ENCODE results near the gene ZIC2. TPM values are rescaled to one million over a fixed set of nuclear protein-coding genes. Genes with fewer than 3 reads are reported as not detected.
"Not testable (repeated sequence)": the region's sequence is repeated elsewhere in the genome, so short reads cannot be mapped to it uniquely, and the experiment has no call there.

The ZIC2 gene
- total RNA-seq, 4 donors from 2014 or later = not detected

GRCh38 chr13:99948907-99949678 lies 32.5 kb upstream of the ZIC2 start:
- TF ChIP-seq POLR2A (IDR thresholded peaks at IDR 0.05) = no peak
- no peak for TF ChIP-seq EP300 (IDR thresholded peaks at IDR 0.05)
- no peak for TF ChIP-seq CTCF (IDR thresholded peaks at IDR 0.05)
- H3K9me3 ChIP-seq = no peaks in the 10 kb centered on the region
- WGBS, 2 donors = 68 to 72% methylated on average over 10 of the region's 10 CpGs
- no peaks in the 10 kb centered on the region for H3K4me1 ChIP-seq
- no peak for DNase-seq (ENCODE audit: low spot score in 2 of 2)
- no peak overlapping the region for H3K27ac ChIP-seq
- H3K4me3 ChIP-seq = no peak overlapping the region
- peaks cover 0 to 87% of the 10 kb centered on the region in 2 donors for H3K27me3 ChIP-seq
- no peaks in the 10 kb centered on the region for H3K36me3 ChIP-seq

GRCh38 chr13:99949679-99950413 lies 31.7 kb upstream of the ZIC2 start:
- H3K4me3 ChIP-seq = no peak overlapping the region
- no peaks in the 10 kb centered on the region for H3K9me3 ChIP-seq
- no peaks in the 10 kb centered on the region for H3K4me1 ChIP-seq
- no peak overlapping the region for H3K27ac ChIP-seq
- DNase-seq (ENCODE audit: low spot score in 2 of 2) = no peak
- 28 to 31% methylated on average over 8 of the region's 8 CpGs for WGBS, 2 donors
- TF ChIP-seq CTCF (IDR thresholded peaks at IDR 0.05) (no peak), EP300 (IDR thresholded peaks at IDR 0.05) (peak in 1 of 2 donors; percentile 25)
- no peaks in the 10 kb centered on the region for H3K36me3 ChIP-seq
- peaks cover 0 to 88% of the 10 kb centered on the region in 2 donors for H3K27me3 ChIP-seq

GRCh38 chr13:99951666-99952065 lies 29.9 kb upstream of the ZIC2 start:
- not testable (repeated sequence) for H3K27ac ChIP-seq; DNase-seq (ENCODE audit: low spot score in 2 of 2); H3K4me3 ChIP-seq; H3K36me3 ChIP-seq; H3K9me3 ChIP-seq
- H3K4me1 ChIP-seq = peaks cover 0 to 14% (median 10%) of the 10 kb centered on the region in 4 donors
- H3K27me3 ChIP-seq = peaks cover 0 to 92% of the 10 kb centered on the region in 2 donors
- WGBS, 2 donors = 96 to 100% methylated on average over 1 of the region's 1 CpG

- WGBS, 2 donors = 54 to 55% methylated on average over 13 to 14 of the region's 14 CpGs
- Histone ChIP-seq H3K4me1 (peaks cover 0 to 30% (median 17%) of the 10 kb centered on the region in 4 donors), H3K27ac (no peak overlapping the region), H3K4me3 (no peak overlapping the region), H3K27me3 (peaks cover 13 to 92% of the 10 kb centered on the region in 2 donors), H3K9me3 (no peaks in the 10 kb centered on the region), H3K36me3 (no peaks in the 10 kb centered on the region)
- no peak for DNase-seq (ENCODE audit: low spot score in 2 of 2)
- TF ChIP-seq POLR2A (IDR thresholded peaks at IDR 0.05) (no peak), EP300 (IDR thresholded peaks at IDR 0.05) (no peak), CTCF (IDR thresholded peaks at IDR 0.05) (no peak)
Observed at GRCh38 chr13:99953138-99953755, 28.3 kb upstream of the ZIC2 start.

- H3K4me1 ChIP-seq = peaks cover 0 to 50% (median 25%) of the 10 kb centered on the region in 4 donors
- TF ChIP-seq CTCF (IDR thresholded peaks at IDR 0.05) (no peak), POLR2A (IDR thresholded peaks at IDR 0.05) (no peak), EP300 (IDR thresholded peaks at IDR 0.05) (no peak)
- no peak overlapping the region for H3K27ac ChIP-seq
- H3K9me3 ChIP-seq = no peaks in the 10 kb centered on the region
- no peaks in the 10 kb centered on the region for H3K36me3 ChIP-seq
- H3K4me3 ChIP-seq = no peak overlapping the region
- no peak for DNase-seq (ENCODE audit: low spot score in 2 of 2)
- H3K27me3 ChIP-seq = peaks cover 20 to 98% of the 10 kb centered on the region in 2 donors
- 41 to 48% methylated on average over 21 of the region's 21 CpGs for WGBS, 2 donors
Observed at GRCh38 chr13:99955107-99955746, 26.4 kb upstream of the ZIC2 start.
